ENCODE results near the gene PTPRN2.

DNA sequence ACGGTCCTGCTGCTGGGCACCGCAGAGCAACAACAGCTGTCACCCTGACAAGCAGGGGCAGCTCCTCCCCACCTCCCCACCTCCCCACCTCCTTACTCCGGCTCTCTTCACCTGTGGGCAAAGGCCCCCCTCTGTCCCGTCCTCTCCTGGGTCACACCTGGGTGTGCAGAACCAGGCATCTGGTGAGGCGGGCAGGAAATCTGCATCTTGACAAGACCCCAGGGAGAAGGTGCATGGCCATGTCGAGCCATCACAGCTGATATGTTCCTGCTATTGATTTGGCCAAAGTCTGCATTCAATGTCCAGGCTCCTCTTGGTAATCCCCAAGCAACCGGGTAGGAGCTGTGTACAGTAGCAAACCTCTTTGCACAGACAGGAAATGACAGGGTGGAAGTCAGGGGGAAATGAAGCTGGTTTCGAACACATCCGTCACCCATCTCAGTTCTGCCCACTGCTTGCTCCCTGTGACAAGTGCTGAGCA is 696.7 kb downstream of the PTPRN2 start:
- TF ChIP-seq TCF7L2 (IDR thresholded peaks at IDR 0.05; ENCODE audit: low read depth, low read length) (no peak), POLR2AphosphoS5 (IDR thresholded peaks at IDR 0.05; ENCODE audit: low read depth, low read length) (no peak), SIN3A (IDR thresholded peaks at IDR 0.05; ENCODE audit: borderline replicate concordance, insufficient read depth, low read depth, low read length) (no peak)
- TF ChIP-seq, protein P1, sequence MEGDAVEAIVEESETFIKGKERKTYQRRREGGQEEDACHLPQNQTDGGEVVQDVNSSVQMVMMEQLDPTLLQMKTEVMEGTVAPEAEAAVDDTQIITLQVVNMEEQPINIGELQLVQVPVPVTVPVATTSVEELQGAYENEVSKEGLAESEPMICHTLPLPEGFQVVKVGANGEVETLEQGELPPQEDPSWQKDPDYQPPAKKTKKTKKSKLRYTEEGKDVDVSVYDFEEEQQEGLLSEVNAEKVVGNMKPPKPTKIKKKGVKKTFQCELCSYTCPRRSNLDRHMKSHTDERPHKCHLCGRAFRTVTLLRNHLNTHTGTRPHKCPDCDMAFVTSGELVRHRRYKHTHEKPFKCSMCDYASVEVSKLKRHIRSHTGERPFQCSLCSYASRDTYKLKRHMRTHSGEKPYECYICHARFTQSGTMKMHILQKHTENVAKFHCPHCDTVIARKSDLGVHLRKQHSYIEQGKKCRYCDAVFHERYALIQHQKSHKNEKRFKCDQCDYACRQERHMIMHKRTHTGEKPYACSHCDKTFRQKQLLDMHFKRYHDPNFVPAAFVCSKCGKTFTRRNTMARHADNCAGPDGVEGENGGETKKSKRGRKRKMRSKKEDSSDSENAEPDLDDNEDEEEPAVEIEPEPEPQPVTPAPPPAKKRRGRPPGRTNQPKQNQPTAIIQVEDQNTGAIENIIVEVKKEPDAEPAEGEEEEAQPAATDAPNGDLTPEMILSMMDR (IDR thresholded peaks at IDR 0.05): no peak
